ENCODE results near the gene SAPCD2.

The SAPCD2 gene

GRCh38 chr9:137097761-137098462 lies 27.6 kb upstream of the SAPCD2 start:
- no peak for TF ChIP-seq CTCF (IDR thresholded peaks at IDR 0.05; ENCODE audit: control extremely low read depth, extremely low read depth, low read depth, missing control alignments)
- POLR2A ChIA-PET, result no interaction called here
- CTCF ChIA-PET, result interaction anchor here (0.9 to 3.8 kb wide), 4 partner anchors 11 to 140 kb away, joined by 3 to 19 read pairs (median 4); partner anchors contain the start of gene RNF224
- no peak for DNase-seq (ENCODE audit: extremely low spot score)

- ChIA-PET CTCF (interaction anchor here (0.9 to 3.8 kb wide), 12 partner anchors 11 to 147 kb away, joined by 3 to 27 read pairs (median 6); partner anchors contain the start of genes MAN1B1, RNF224 and SAPCD2), POLR2A (interaction anchor here (1.7 kb wide), 1 partner anchor 11 kb away, joined by 4 read pairs; no protein-coding TSS in a partner anchor)
- TF ChIP-seq CTCF (IDR thresholded peaks at IDR 0.05; ENCODE audit: control extremely low read depth, extremely low read depth, low read depth, missing control alignments), result no peak
- no peak for DNase-seq (ENCODE audit: extremely low spot score)
Measured at GRCh38 chr9:137096785-137097546, 26.6 kb upstream of the SAPCD2 start.

GRCh38 chr9:137095664-137096517 lies 25.5 kb upstream of the SAPCD2 start:
- peak; percentile 71 for TF ChIP-seq CTCF (IDR thresholded peaks at IDR 0.05; ENCODE audit: control extremely low read depth, extremely low read depth, low read depth, missing control alignments)
- DNase-seq (ENCODE audit: extremely low spot score), result peak; percentile 87
- ChIA-PET CTCF (interaction anchor here (0.7 to 3.8 kb wide), 26 partner anchors 10 to 259 kb away, joined by 3 to 27 read pairs (median 4); partner anchors contain the start of genes DPP7, MAN1B1, RNF224 and SAPCD2), POLR2A (interaction anchor here (0.7 to 1.7 kb wide), 7 partner anchors 9 to 148 kb away, joined by 3 to 13 read pairs (median 4); partner anchors contain the start of genes MAN1B1 and TUBB4B)

- ChIA-PET POLR2A (no interaction called here), CTCF (interaction anchor here (1.1 to 2.3 kb wide), 9 partner anchors 21 to 333 kb away, joined by 3 to 7 read pairs (median 4); partner anchors contain the start of genes ANAPC2, EXD3, NPDC1 and RNF224)
- no peak for TF ChIP-seq CTCF (IDR thresholded peaks at IDR 0.05; ENCODE audit: control extremely low read depth, extremely low read depth, low read depth, missing control alignments)
- no peak for DNase-seq (ENCODE audit: extremely low spot score)
Measured at GRCh38 chr9:137089232-137089947, 19.0 kb upstream of the SAPCD2 start.

- no peak for DNase-seq (ENCODE audit: extremely low spot score)
- POLR2A ChIA-PET, result no interaction called here
- CTCF ChIA-PET, result interaction anchor here (0.7 to 1.9 kb wide), 7 partner anchors 11 to 334 kb away, joined by 3 to 4 read pairs (median 3); partner anchors contain the start of gene EXD3
- TF ChIP-seq CTCF (IDR thresholded peaks at IDR 0.05; ENCODE audit: control extremely low read depth, extremely low read depth, low read depth, missing control alignments), result no peak
Measured at GRCh38 chr9:137088121-137088520, 17.8 kb upstream of the SAPCD2 start.

Measured in GM10248 (cell line).